ENCODE data around the gene KIF6.
"Not testable (repeated sequence)": the region's sequence is repeated elsewhere in the genome, so short reads cannot be mapped to it uniquely, and the experiment has no call there.

KIF6 gene

DNA sequence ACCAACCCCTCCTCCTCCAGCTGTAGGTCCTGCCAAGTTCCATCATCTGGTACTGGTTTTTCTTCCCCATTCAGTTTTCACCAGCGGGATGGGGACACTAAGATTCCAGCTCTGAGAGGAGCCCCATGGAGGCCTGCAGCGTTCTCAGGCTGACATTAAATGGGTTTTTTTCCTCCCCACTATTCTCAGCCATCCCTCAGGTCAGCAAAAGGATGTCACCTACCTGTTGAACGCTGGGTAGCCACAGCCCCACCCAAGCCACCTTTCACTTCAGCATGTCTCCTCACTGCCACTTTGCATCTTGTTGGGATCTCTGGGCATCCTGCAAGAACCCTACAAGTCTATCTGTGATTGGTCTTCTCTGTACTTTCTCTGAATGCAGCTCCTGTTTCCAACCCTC is 417.7 kb downstream of the KIF6 start:
- no peak for FAIRE-seq

DNA sequence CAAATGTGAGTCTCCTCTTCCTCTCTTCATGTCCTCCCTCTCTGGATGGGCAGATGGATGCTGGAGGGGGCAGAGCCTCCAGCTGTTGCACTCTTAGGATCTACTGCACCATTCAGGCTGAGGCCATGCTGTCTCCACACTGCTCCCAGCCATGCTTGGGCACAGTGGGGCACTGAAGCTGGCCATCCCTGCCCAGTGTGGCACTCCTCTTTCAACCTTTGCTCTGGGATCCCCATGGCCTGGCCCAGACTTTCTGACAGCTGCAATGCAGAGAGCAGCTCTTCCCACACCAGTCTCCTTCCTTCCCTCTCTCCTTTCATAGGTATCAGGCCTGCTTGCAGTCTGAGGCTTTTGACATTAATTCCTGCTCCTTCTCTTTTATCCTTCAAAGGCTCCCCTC is 420.3 kb downstream of the KIF6 start:
- no peak for FAIRE-seq

DNA sequence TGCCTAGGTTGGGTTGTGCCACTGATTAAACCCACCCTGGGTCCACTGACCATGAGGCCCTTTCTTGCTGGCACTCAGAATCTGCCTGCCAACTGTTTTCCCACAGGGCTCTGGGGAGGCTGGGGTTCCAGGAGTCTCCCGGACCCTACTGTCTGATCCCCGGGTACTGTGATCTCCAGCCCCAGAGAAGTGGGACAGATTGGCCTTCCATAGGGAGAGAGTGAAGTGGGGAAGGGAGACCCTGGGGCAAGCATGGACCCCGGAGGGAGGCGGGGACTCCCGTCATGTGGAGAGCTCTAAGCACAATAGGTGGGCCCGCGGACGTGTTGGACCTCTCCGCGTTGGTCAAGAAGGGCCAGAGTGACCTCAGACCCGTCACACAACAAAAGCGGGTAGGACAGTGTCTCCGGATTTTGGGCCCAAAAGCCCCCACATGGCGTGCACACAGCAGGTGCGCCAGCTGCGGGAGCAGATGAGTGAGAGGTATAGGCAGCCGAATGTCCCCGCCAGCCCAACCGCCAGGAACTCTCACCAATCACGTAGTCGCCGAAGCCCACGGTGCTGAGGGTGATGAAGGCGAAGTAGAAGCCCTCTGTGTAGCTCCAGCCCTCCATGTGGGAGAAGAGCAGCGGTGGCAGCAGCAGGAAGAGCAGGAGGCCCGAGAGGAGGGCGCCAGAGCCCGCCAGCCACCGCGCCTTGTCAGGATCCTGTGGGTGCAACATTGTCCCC is 421.6 kb downstream of the KIF6 start:
- no peak for FAIRE-seq

GRCh38 chr6:39302669-39303424 is 422.4 kb downstream of the KIF6 start:
- no peak for FAIRE-seq

GRCh38 chr6:39302011-39302410 is 423.2 kb downstream of the KIF6 start:
- FAIRE-seq: no peak

- no peak for FAIRE-seq
These were observed 423.6 kb downstream of the KIF6 start for GRCh38 chr6:39301606-39302005.

DNA sequence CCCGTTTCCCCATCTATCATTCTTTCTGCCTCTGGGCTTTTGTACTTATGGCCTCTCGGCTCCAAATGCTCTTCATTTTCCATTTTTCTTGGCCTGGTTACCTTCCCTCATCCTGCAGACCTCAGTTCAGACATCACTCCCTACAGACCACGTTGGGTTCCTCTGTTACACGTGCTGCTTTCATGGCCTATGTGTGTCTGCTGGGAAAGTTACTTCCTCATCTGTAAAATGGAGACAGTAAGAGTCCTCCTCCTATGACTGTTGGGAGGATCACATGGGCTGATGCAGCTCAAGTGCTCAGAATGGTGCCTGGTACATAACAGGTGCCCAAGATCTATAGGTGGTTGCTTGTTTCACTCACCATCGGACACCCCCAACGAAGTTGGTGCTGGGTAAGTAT is 424.5 kb downstream of the KIF6 start:
- no peak for FAIRE-seq

DNA sequence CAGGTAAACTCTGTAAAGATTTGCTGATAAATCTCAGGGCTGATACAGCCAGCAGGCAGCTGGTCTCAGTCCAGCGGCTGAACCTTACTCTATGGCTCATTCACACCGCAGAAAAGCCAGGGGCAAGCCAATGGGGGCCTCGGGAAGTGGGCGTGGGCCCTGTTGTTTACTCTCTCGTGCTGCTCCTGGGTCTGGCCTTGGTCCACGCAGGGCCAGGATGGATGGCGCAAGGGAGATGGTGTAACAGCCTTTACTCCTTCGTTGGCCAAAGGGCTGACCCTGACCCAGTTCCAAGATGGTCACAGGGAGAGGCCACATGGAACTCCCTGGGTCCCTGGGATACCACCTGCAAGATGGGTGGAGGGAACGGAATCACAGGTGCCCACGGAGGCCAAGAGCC is 427.1 kb downstream of the KIF6 start:
- FAIRE-seq: no peak

GRCh38 chr6:39296745-39297640 is 428.2 kb downstream of the KIF6 start:
- FAIRE-seq: no peak

GRCh38 chr6:39295611-39296011 is 429.6 kb downstream of the KIF6 start:
- FAIRE-seq: no peak

GRCh38 chr6:39294899-39295298 is 430.3 kb downstream of the KIF6 start:
- no peak for FAIRE-seq

DNA sequence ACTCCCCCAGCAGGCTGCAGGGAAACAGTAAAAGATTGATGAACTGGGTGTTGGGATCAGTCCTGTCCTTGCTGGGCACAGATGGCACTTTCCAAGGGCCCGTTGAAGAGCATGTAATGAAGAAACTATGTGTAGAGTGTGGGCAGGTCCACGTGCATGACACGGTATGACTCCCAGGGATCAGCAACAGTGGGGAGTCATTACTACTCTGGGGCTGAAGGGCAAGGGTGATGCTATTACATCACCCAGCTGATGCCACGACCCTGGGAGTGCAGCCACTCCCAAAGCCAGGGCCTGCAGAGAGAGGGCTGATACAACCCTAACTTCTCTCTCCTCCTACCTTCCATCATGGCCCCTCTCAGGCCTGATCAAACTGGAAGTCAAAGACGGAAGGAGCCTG is 431.1 kb downstream of the KIF6 start:
- no peak for FAIRE-seq

GRCh38 chr6:39292637-39293036 is 432.6 kb downstream of the KIF6 start:
- no peak for FAIRE-seq

GRCh38 chr6:39289490-39289889 is 435.7 kb downstream of the KIF6 start:
- FAIRE-seq: no peak

- FAIRE-seq: no peak
These were observed 437.6 kb downstream of the KIF6 start for GRCh38 chr6:39287601-39288000.

- not testable (repeated sequence) for FAIRE-seq
These were observed 438.6 kb downstream of the KIF6 start for GRCh38 chr6:39286596-39286995.

DNA sequence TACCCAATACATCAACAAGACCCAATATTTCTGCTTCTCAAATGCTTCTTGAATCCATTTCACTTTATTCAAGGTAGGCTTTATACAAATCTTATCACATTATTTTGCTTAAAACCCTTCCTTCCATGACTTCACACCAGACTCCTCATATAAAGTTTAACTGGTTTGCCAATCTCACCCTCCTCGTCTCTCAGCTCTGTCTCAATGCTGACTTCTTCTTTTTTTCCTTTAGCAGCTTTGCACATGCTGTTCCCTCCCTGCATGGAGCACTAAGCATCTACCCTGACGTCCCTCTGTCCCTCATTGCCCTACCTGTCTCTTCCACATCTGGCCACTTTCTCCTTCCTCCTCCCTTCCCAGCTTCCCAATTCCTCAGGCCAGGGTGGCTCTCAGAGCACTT is 442.4 kb downstream of the KIF6 start:
- FAIRE-seq: no peak

DNA sequence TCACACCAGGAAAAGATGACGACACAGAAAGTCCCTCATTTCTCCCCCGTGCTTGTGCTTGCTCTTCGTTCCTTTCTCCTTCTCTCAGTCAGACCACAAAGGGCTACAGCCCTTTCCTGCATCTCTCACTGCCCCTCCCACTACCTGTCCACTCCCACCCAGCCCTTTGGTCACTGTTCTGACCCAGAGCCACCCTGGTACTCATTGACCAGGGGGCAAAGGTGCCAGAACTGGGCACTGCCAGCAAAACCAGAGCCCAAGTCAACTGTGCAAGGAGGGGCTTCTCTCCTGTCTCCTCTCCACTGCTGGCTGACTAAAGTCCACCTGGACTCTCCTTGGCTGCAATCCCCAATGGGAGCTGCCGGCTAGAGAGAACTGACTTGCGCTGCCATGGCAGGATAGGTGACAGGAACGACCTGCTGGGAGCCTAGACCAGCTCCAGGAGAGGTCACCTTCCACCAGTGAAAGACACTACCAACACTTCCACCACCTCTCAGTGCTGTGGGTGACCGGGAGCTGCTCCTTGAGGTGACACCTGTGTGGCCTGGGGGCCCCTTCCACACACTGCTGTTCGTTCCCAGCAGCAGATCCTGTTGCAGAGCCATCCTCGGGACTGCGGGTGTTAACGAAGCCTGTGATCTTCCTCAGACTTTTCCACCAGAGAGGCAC is 443.8 kb downstream of the KIF6 start:
- no peak for FAIRE-seq

DNA sequence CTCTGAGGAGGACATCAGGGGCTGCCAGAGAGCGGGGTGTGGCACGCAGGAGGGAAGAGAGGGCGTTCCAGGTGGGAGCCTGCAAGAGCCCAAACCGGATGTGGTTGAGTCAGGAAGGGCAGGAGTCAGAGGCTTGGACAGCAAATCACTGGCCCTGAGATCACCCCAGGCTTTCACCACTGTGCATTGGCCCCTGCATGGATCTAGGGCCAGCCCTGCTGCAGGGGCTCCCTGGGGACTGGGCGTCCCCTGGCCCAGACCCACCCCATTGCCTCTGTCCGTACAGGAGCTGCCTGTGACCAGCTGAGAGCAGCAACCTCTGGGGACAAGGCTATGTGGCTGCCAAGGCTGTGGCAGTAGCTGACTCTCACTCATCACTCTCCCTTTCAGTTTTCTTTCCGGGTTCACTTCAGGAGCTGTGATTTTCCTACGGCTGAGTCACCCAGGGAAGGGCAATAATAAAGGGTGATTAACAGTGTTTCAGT is 444.9 kb downstream of the KIF6 start:
- FAIRE-seq: no peak
